ENCODE data around the gene SLC25A2.
"Not testable (repeated sequence)": the region's sequence is repeated elsewhere in the genome, so short reads cannot be mapped to it uniquely, and the experiment has no call there.

The SLC25A2 gene

GRCh38 chr5:141319202-141319601 lies 15.4 kb upstream of the SLC25A2 start:
- ATAC-seq (ENCODE audit: insufficient read depth, low read depth) (no peak), DNase-seq (no peak)
- Histone ChIP-seq H3K4me3 (ENCODE audit: low read depth in 1 of 2, low read length in 2 of 2) (peak overlapping the region in 1 of 2 experiments; percentile 76; a peak in 2 of 4 replicates), H2AFZ (ENCODE audit: low read depth, low read length) (no peak overlapping the region), H3K4me2 (ENCODE audit: insufficient read depth, low read length) (peak overlapping the region; percentile 62; the same call in 1 of the 2 replicates), H3K27ac (ENCODE audit: low read length) (no peak overlapping the region), H3K9me3 (ENCODE audit: insufficient read depth, low read length, severe bottlenecking) (peaks cover 41% of the 10 kb centered on the region), H3K79me2 (ENCODE audit: insufficient read depth, low read length) (peaks cover 24% of the 10 kb centered on the region), H3K27me3 (ENCODE audit: insufficient read depth, low read length, poor library complexity) (no peaks in the 10 kb centered on the region), H4K20me1 (ENCODE audit: insufficient read depth, low read length) (no peaks in the 10 kb centered on the region), H3K36me3 (ENCODE audit: insufficient read depth, low read length) (peaks cover 23% of the 10 kb centered on the region), H3K4me1 (ENCODE audit: insufficient read depth, low read length) (peaks cover 22% of the 10 kb centered on the region), H3K9ac (ENCODE audit: low read depth, low read length) (no peak overlapping the region)
- TF ChIP-seq EZH2 (IDR thresholded peaks at IDR 0.05; ENCODE audit: borderline replicate concordance, low read depth, low read length, severe bottlenecking), result no peak
- TF ChIP-seq CTCF (IDR thresholded peaks at IDR 0.05; ENCODE audit: borderline replicate concordance, extremely low read depth, low read length, poor library complexity, severe bottlenecking), result no peak

- H3K79me2 ChIP-seq (ENCODE audit: insufficient read depth, low read length), result peaks cover 24% of the 10 kb centered on the region
- H3K27me3 ChIP-seq (ENCODE audit: insufficient read depth, low read length, poor library complexity), result not testable (repeated sequence)
These were observed 13.1 kb upstream of the SLC25A2 start for GRCh38 chr5:141316963-141317362.

GRCh38 chr5:141313711-141314110 lies 9.9 kb upstream of the SLC25A2 start:
- TF ChIP-seq EZH2 (IDR thresholded peaks at IDR 0.05; ENCODE audit: borderline replicate concordance, low read depth, low read length, severe bottlenecking) (no peak), CTCF (IDR thresholded peaks at IDR 0.05; ENCODE audit: borderline replicate concordance, extremely low read depth, low read length, poor library complexity, severe bottlenecking) (no peak)
- H4K20me1 ChIP-seq (ENCODE audit: insufficient read depth, low read length), result no peaks in the 10 kb centered on the region
- no peak overlapping the region for H3K4me3 ChIP-seq (ENCODE audit: low read depth in 1 of 2, low read length in 2 of 2)
- peaks cover 7% of the 10 kb centered on the region; the same call in 1 of the 2 replicates for H3K79me2 ChIP-seq (ENCODE audit: insufficient read depth, low read length)
- no peak overlapping the region for H3K4me2 ChIP-seq (ENCODE audit: insufficient read depth, low read length)
- peaks cover 10% of the 10 kb centered on the region for H3K9me3 ChIP-seq (ENCODE audit: insufficient read depth, low read length, severe bottlenecking)
- no peak for ATAC-seq (ENCODE audit: insufficient read depth, low read depth)
- DNase-seq, result no peak
- no peaks in the 10 kb centered on the region for H3K27me3 ChIP-seq (ENCODE audit: insufficient read depth, low read length, poor library complexity)
- no peak overlapping the region for H2AFZ ChIP-seq (ENCODE audit: low read depth, low read length)
- no peak overlapping the region for H3K27ac ChIP-seq (ENCODE audit: low read length)
- peaks cover 10% of the 10 kb centered on the region for H3K36me3 ChIP-seq (ENCODE audit: insufficient read depth, low read length)
- H3K4me1 ChIP-seq (ENCODE audit: insufficient read depth, low read length), result no peaks in the 10 kb centered on the region
- no peak overlapping the region for H3K9ac ChIP-seq (ENCODE audit: low read depth, low read length)

More at GRCh38 chr5:141316963-141317362, 13.1 kb upstream of the SLC25A2 start:
- not testable (repeated sequence) for ATAC-seq (ENCODE audit: insufficient read depth, low read depth); H3K4me2 ChIP-seq (ENCODE audit: insufficient read depth, low read length); H3K27ac ChIP-seq (ENCODE audit: low read length); H2AFZ ChIP-seq (ENCODE audit: low read depth, low read length); DNase-seq; H4K20me1 ChIP-seq (ENCODE audit: insufficient read depth, low read length); H3K4me3 ChIP-seq (ENCODE audit: low read depth in 1 of 2, low read length in 2 of 2); H3K9ac ChIP-seq (ENCODE audit: low read depth, low read length)
- Histone ChIP-seq H3K9me3 (ENCODE audit: insufficient read depth, low read length, severe bottlenecking) (peaks cover 36% of the 10 kb centered on the region), H3K36me3 (ENCODE audit: insufficient read depth, low read length) (peaks cover 23% of the 10 kb centered on the region), H3K4me1 (ENCODE audit: insufficient read depth, low read length) (peaks cover 22% of the 10 kb centered on the region)

- no peak overlapping the region for H3K4me2 ChIP-seq (ENCODE audit: insufficient read depth, low read length)
- TF ChIP-seq EZH2 (IDR thresholded peaks at IDR 0.05; ENCODE audit: borderline replicate concordance, low read depth, low read length, severe bottlenecking), result no peak
- TF ChIP-seq CTCF (IDR thresholded peaks at IDR 0.05; ENCODE audit: borderline replicate concordance, extremely low read depth, low read length, poor library complexity, severe bottlenecking), result no peak
- H3K4me1 ChIP-seq (ENCODE audit: insufficient read depth, low read length), result no peaks in the 10 kb centered on the region
- ATAC-seq (ENCODE audit: insufficient read depth, low read depth) (no peak), DNase-seq (no peak)
- H3K27me3 ChIP-seq (ENCODE audit: insufficient read depth, low read length, poor library complexity), result no peaks in the 10 kb centered on the region
- no peak overlapping the region for H3K4me3 ChIP-seq (ENCODE audit: low read depth in 1 of 2, low read length in 2 of 2)
- no peaks in the 10 kb centered on the region for H4K20me1 ChIP-seq (ENCODE audit: insufficient read depth, low read length)
- H3K36me3 ChIP-seq (ENCODE audit: insufficient read depth, low read length), result no peaks in the 10 kb centered on the region
- no peaks in the 10 kb centered on the region for H3K79me2 ChIP-seq (ENCODE audit: insufficient read depth, low read length)
- H2AFZ ChIP-seq (ENCODE audit: low read depth, low read length), result no peak overlapping the region
- peaks cover 5% of the 10 kb centered on the region for H3K9me3 ChIP-seq (ENCODE audit: insufficient read depth, low read length, severe bottlenecking)
- no peak overlapping the region for H3K9ac ChIP-seq (ENCODE audit: low read depth, low read length)
- H3K27ac ChIP-seq (ENCODE audit: low read length), result no peak overlapping the region
These were observed 2.8 kb upstream of the SLC25A2 start for GRCh38 chr5:141306630-141307029.

All from DND-41 (cell line).